ENCODE data around the gene DYRK1A. TPM values are rescaled to one million over a fixed set of nuclear protein-coding genes. Genes with fewer than 3 reads are reported as not detected.

The DYRK1A gene
- total RNA-seq, 1 donor from 2014 or later = 64.6 TPM

- no peaks in the 10 kb centered on the region for H3K9me3 ChIP-seq (replicated peaks)
- intact Hi-C loops (cut with micrococcal nuclease) = no loop called here
- no peaks in the 10 kb centered on the region for H3K36me3 ChIP-seq
- H3K27ac ChIP-seq (replicated peaks) = peak overlapping the region; percentile 7
- TF ChIP-seq CTCF (IDR thresholded peaks at IDR 0.05; ENCODE audit: borderline replicate concordance) = no peak
- H3K4me1 ChIP-seq = peaks cover 97% of the 10 kb centered on the region
- H3K27me3 ChIP-seq (ENCODE audit: low read depth) = no peaks in the 10 kb centered on the region
- H3K4me3 ChIP-seq = no peak overlapping the region
- no peak for DNase-seq
These were observed 92.2 kb downstream of the DYRK1A start for GRCh38 chr21:37458669-37459276.

DNA sequence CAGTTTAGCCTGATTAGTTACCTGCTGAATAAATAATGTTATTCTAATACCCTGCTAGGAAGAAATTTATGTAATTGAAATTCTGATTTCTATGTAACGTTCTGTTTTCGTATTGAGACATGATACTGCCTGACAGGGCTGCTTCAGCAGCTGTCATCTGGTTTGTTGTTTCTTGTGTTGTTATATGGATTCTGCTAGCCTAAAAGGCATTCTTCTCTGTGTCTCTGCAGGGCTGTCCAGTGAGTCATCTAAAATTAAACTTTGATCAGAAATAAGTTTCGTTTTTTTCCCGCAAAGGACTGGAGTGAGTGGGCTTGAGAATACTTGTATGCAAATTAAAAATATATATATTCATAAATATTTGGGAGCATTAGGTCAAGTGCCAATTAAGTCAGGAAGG, 93.0 kb downstream of the DYRK1A start:
- no peak for DNase-seq
- no peaks in the 10 kb centered on the region for H3K9me3 ChIP-seq (replicated peaks)
- peaks cover 97% of the 10 kb centered on the region for H3K4me1 ChIP-seq
- no peaks in the 10 kb centered on the region for H3K36me3 ChIP-seq
- peak overlapping the region; percentile 7 for H3K27ac ChIP-seq (replicated peaks)
- no peak overlapping the region for H3K4me3 ChIP-seq
- H3K27me3 ChIP-seq (ENCODE audit: low read depth) = no peaks in the 10 kb centered on the region
- no peak for TF ChIP-seq CTCF (IDR thresholded peaks at IDR 0.05; ENCODE audit: borderline replicate concordance)
- intact Hi-C loops (cut with micrococcal nuclease) = no loop called here

- no peak for TF ChIP-seq CTCF (IDR thresholded peaks at IDR 0.05; ENCODE audit: borderline replicate concordance)
- no peak for DNase-seq
- peaks cover 97% of the 10 kb centered on the region for H3K4me1 ChIP-seq
- intact Hi-C loops (cut with micrococcal nuclease) = no loop called here
- no peaks in the 10 kb centered on the region for H3K27me3 ChIP-seq (ENCODE audit: low read depth)
- no peak overlapping the region for H3K4me3 ChIP-seq
- H3K36me3 ChIP-seq = no peaks in the 10 kb centered on the region
- H3K9me3 ChIP-seq (replicated peaks) = no peaks in the 10 kb centered on the region
- H3K27ac ChIP-seq (replicated peaks) = peak overlapping the region; percentile 0
These were observed 93.6 kb downstream of the DYRK1A start for GRCh38 chr21:37460196-37460595.

DNA sequence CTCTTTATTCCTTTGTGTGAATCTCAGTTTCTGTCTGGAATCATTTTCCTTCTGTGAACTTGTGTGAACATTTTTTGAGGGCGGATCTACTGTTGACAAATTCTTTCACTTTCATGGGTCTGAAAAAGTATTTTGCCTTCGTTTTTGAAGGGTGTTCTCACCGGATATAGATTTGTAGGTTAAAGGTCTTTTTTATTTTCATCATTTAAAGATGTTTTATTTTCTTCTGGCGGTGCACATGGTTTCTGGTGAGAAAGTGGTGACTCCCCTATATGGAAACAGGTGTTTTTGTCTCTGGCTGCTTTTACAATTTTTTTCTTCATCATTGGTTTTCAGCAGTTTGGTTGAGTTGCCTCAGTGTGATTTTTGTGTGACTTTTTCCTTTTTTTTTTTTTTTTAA, 94.9 kb downstream of the DYRK1A start:
- TF ChIP-seq CTCF (IDR thresholded peaks at IDR 0.05; ENCODE audit: borderline replicate concordance) = no peak
- intact Hi-C loops (cut with micrococcal nuclease) = no loop called here
- Histone ChIP-seq H3K27ac (replicated peaks) (peak overlapping the region; percentile 36), H3K9me3 (replicated peaks) (no peaks in the 10 kb centered on the region), H3K4me3 (no peak overlapping the region), H3K27me3 (ENCODE audit: low read depth) (no peaks in the 10 kb centered on the region), H3K36me3 (no peaks in the 10 kb centered on the region), H3K4me1 (peaks cover 93% of the 10 kb centered on the region)
- no peak for DNase-seq

DNA sequence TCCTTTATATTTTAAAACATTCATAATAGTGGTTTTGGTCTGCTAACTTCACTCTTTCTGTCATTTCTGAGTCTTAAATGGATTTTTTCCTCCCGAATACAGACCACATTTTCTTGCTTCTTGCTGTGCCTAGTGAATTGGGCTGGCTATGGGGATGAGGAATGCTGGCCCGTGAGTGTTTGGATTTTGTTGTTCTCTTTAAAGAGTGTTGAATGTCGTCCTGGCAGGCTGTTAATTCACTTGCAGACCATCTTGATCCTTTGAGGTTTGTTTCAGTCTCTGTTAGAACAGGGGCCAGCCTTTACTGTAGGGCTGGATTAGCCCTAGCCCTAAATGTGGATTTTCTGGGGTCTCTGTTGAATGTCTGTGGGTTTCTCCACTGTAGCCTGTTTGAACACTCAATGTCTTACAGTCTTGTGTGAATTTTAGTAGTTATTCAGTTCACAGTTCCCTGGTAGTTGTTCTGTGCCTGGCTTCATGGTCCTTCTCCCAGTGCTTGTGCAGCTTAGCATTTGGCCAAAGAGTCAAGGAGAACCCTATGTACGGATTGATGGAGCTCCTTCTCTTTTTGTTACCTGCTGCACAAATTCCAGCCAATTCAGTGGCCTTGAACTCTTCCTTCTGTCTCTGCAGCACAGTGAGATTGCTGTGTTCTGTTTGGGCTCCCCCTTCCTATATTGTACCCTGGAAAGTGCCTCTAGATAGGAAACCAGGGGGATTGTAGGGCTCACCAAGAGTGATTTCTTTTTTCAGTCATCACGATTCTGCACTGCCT, 95.7 kb downstream of the DYRK1A start:
- Histone ChIP-seq H3K27ac (replicated peaks) (peak overlapping the region; percentile 36), H3K4me1 (peaks cover 85% of the 10 kb centered on the region), H3K36me3 (no peaks in the 10 kb centered on the region), H3K4me3 (no peak overlapping the region), H3K27me3 (ENCODE audit: low read depth) (no peaks in the 10 kb centered on the region), H3K9me3 (replicated peaks) (no peaks in the 10 kb centered on the region)
- no peak for TF ChIP-seq CTCF (IDR thresholded peaks at IDR 0.05; ENCODE audit: borderline replicate concordance)
- DNase-seq = no peak
- intact Hi-C loops (cut with micrococcal nuclease) = no loop called here

Data from left ventricle myocardium inferior (tissue), 1 donor.